Tibial nerve (tissue), 4 donors: ENCODE results near the gene CCDC182.

ENCODE experiments used
- CTCF ChIP-seq, 5 experiments: fragments of 200-600 bp in 3 of 5; fragments of 450-650 bp in 2 of 5; sonication (generic) in 3 of 5; IDR thresholded peaks; one replicate each; pipeline ENCODE4 v1.5.1; 2016 to 2019; ENCODE audit warnings: antibody characterized with exemption in 5 of 5, mild to moderate bottlenecking in 3 of 5, moderate library complexity in 2 of 5
- EP300 ChIP-seq, 2 donors: sonication (generic); formaldehyde crosslinking; IDR thresholded peaks; one replicate each; pipeline ENCODE4 v1.6.1; 2017; ENCODE audit warnings: antibody characterized with exemption in 2 of 2, mild to moderate bottlenecking in 1 of 2
- POLR2A ChIP-seq, 2 donors: fragments of 450-650 bp; IDR thresholded peaks; one replicate each; pipeline ENCODE4 v1.6.1; 2017; ENCODE audit warnings: antibody characterized with exemption in 2 of 2, mild to moderate bottlenecking in 2 of 2, moderate library complexity in 2 of 2

- TF ChIP-seq CTCF (IDR thresholded peaks at IDR 0.05) (no peak), POLR2A (IDR thresholded peaks at IDR 0.05) (no peak), EP300 (IDR thresholded peaks at IDR 0.05) (no peak)
These were observed 23.0 kb downstream of the CCDC182 start for GRCh38 chr17:57721967-57722703.
